HCT116 (cell line): ENCODE results near the gene C10orf105.

Source experiments
- CTCF ChIP-seq, 3 experiments: fragments of 200-600 bp in 1 of 3; sonication (generic) in 1 of 3; IDR thresholded peaks in 2 of 3; conservative IDR thresholded peaks in 1 of 3; 2 replicates each; pipeline ENCODE4 v1.5.1; 2012 to 2017; ENCODE audit warnings: low read depth in 2 of 3, low read length in 2 of 3, antibody characterized with exemption in 1 of 3, borderline replicate concordance in 1 of 3, control low read depth in 1 of 3, mild to moderate bottlenecking in 1 of 3, mixed read lengths in 1 of 3, mixed run types in 1 of 3, moderate library complexity in 1 of 3; ENCODE audit not compliant: insufficient read depth in 1 of 3
- REST ChIP-seq: IDR thresholded peaks from 2 replicates; pipeline ENCODE4 v1.6.1; 2012; ENCODE audit warnings: low read depth
- SP1 ChIP-seq: IDR thresholded peaks from 2 replicates; pipeline ENCODE4 v1.6.1; 2012; ENCODE audit warnings: low read depth

GRCh38 chr10:71742301-71743088, 22.9 kb upstream of the C10orf105 start:
- TF ChIP-seq CTCF (IDR thresholded peaks at IDR 0.05 in 2 of 3, conservative IDR thresholded peaks at IDR 0.05 in 1 of 3; ENCODE audit: borderline replicate concordance in 1 of 3, insufficient read depth in 1 of 3, low read depth in 2 of 3, low read length in 2 of 3) (no peak), REST (no peak), SP1 (no peak)
